ENCODE results near the gene IL2RG.

Gene IL2RG

DNA sequence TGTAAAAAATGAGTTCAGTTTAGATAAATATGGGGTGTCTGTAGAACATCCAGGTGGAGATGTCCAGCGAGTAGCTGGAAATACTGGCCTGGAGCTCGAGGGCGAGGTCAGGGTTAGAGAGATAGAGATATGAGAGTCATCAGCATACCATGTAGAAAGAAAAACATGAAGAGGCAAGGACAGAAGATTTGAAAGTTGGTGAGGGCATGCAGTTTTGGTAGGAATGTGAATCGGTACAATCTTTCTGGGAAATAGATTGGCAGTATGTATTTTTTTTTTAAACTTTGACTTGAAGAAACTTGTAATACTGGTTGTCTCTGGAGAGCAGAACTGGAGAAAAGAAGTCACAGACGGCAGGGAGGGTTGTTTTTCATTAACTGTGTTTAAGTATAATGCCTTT, 40.8 kb downstream of the IL2RG start:
- H3K9ac ChIP-seq (ENCODE audit: low read length), result no peak overlapping the region
- H3K4me1 ChIP-seq (ENCODE audit: control insufficient read depth, insufficient read depth, low read length), result no peaks in the 10 kb centered on the region
- no peak overlapping the region for H3K4me3 ChIP-seq (ENCODE audit: low read depth, low read length)
- peaks cover 2% of the 10 kb centered on the region; the same call in 1 of the 2 replicates for H3K9me3 ChIP-seq (ENCODE audit: control insufficient read depth, insufficient read depth, low read depth, low read length)
- no peaks in the 10 kb centered on the region for H3K27me3 ChIP-seq (ENCODE audit: control insufficient read depth, insufficient read depth, low read length)
- H3K36me3 ChIP-seq (ENCODE audit: control insufficient read depth, insufficient read depth, low read length), result no peaks in the 10 kb centered on the region; the same call in 1 of the 2 replicates
- no peak overlapping the region for H3K27ac ChIP-seq (ENCODE audit: low read depth, low read length)

DNA sequence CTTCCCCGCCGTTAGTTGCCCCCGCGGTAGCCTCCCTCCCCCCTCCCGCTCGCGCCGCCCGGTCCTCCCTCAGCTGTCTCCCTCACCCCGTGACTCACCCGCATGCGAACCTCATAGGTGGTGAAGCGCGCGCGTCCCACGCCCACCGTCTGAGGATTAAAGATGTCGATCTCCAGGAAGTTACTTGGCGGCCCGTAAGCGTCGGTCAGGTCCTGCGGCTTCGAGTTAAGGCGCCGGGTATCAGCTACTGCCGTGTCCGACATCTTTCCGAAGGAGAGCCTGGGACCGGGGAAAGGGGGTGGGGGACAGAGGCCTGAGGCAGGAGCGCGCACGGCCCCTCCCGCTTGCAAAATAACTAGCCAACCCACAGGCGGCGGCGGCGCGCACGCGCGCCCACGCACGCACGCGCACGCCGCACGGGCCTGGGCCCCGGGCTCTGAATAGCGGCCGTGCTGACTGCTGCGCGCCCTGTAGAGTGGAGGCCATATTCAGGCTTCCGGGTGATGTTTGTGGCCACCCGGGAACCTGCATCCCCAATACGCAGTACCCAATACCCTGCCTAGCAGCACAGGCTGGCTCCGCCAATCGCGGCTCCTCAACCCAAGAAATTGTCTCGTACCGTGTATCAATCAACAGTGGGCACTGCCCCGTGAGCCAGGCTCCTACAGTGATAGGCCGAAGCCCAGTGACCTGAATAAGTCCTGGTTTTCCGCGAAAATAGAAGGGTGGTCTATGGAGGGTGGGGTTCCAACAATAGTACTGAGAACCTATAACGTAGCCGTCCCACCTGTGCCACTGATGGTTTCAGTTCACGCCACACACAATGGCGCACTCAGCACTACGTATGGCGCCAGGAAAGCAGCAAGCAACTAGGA, 43.1 kb downstream of the IL2RG start, which contains the start of gene SNX12:
Gene SNX12 (minus strand): TSS at position 291 of the 875 bp plus-strand sequence. CDS start 28 bp downstream, at position 263.
- no peaks in the 10 kb centered on the region for H3K27me3 ChIP-seq (ENCODE audit: control insufficient read depth, insufficient read depth, low read length)

DNA sequence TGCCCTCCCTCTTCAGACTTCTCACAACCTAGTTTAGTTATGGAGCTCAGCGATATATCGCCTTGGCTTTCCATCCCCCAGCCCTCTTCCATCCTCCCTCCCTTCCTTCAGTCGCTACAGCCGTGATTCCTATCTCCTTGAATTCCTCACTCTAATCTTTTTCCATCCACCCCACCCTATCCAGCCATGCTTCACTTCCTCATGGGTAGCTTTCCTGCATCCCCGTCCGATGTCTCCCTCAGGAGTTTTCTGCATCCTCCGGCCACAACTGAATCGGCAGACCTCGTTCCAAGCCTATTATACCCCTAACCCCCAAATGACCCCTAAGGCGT, 43.7 kb downstream of the IL2RG start:
- no peak overlapping the region; the same call in 1 of the 2 replicates for H3K27ac ChIP-seq (ENCODE audit: low read depth, low read length)

More for the DNA sequence above, 43.1 kb downstream of the IL2RG start, which contains the start of gene SNX12:
- Histone ChIP-seq H3K36me3 (ENCODE audit: control insufficient read depth, insufficient read depth, low read length) (no peaks in the 10 kb centered on the region; the same call in 1 of the 2 replicates), H3K9me3 (ENCODE audit: control insufficient read depth, insufficient read depth, low read depth, low read length) (peaks cover 2% of the 10 kb centered on the region; the same call in 1 of the 2 replicates), H3K4me1 (ENCODE audit: control insufficient read depth, insufficient read depth, low read length) (no peaks in the 10 kb centered on the region), H3K4me3 (ENCODE audit: low read depth, low read length) (peak within 1 kb of the TSS; percentile 95), H3K9ac (ENCODE audit: low read length) (peak within 1 kb of the TSS; percentile 80), H3K27ac (ENCODE audit: low read depth, low read length) (no peak within 1 kb of the TSS; the same call in 1 of the 2 replicates)

DNA sequence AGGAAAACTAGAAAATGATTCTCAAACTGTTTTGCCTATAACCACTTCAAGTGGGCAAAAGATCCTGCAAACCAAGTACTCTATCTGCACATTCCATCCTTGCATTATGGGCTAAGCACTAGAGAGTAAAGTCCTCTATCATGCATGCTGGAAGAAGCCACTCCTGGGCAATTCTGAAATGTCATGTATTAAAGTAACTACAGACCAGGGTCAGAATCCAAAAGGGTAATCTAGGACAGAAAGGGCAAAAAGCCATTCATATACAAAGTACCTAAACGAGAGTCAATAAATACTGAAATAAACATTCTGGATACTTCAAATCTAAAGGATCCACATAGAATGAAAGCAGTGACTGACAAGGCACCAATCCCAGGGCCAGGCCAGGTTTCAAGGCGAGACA, 44.3 kb downstream of the IL2RG start:
- H3K27ac ChIP-seq (ENCODE audit: low read depth, low read length), result no peak overlapping the region
- no peaks in the 10 kb centered on the region for H3K4me1 ChIP-seq (ENCODE audit: control insufficient read depth, insufficient read depth, low read length)
- H3K9me3 ChIP-seq (ENCODE audit: control insufficient read depth, insufficient read depth, low read depth, low read length), result peaks cover 2% of the 10 kb centered on the region; the same call in 1 of the 2 replicates
- H3K36me3 ChIP-seq (ENCODE audit: control insufficient read depth, insufficient read depth, low read length), result peaks cover 5% of the 10 kb centered on the region
- peak overlapping the region; percentile 95 for H3K4me3 ChIP-seq (ENCODE audit: low read depth, low read length)
- H3K9ac ChIP-seq (ENCODE audit: low read length), result peak overlapping the region; percentile 80
- H3K27me3 ChIP-seq (ENCODE audit: control insufficient read depth, insufficient read depth, low read length), result no peaks in the 10 kb centered on the region

More for the DNA sequence above, 43.7 kb downstream of the IL2RG start:
- Histone ChIP-seq H3K4me3 (ENCODE audit: low read depth, low read length) (peak overlapping the region; percentile 95), H3K4me1 (ENCODE audit: control insufficient read depth, insufficient read depth, low read length) (no peaks in the 10 kb centered on the region), H3K9ac (ENCODE audit: low read length) (peak overlapping the region; percentile 80), H3K9me3 (ENCODE audit: control insufficient read depth, insufficient read depth, low read depth, low read length) (peaks cover 2% of the 10 kb centered on the region; the same call in 1 of the 2 replicates), H3K27me3 (ENCODE audit: control insufficient read depth, insufficient read depth, low read length) (no peaks in the 10 kb centered on the region), H3K36me3 (ENCODE audit: control insufficient read depth, insufficient read depth, low read length) (peaks cover 4% of the 10 kb centered on the region)

DNA sequence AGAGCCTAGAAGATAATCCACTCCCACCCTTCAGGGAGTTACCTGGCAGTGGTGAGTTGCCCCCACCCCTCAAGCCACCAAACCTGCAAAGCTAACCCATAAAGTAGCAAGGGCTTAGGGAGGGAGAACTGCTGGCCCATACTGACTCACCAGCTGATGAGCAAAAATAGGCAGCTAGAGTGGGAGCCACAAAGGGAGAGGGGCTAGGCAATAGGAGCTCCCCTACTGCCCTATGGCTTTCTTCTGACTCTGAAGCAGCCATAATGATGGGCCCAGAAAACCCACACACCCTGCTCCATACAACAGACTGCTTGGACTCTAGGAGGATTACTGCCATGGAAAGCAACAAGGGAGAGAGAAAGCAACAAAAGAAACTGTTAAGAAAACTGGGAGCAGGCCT, 51.2 kb downstream of the IL2RG start:
- Histone ChIP-seq H3K36me3 (ENCODE audit: control insufficient read depth, insufficient read depth, low read length) (peaks cover 38% of the 10 kb centered on the region), H3K9ac (ENCODE audit: low read length) (no peak overlapping the region), H3K27me3 (ENCODE audit: control insufficient read depth, insufficient read depth, low read length) (no peaks in the 10 kb centered on the region)

DNA sequence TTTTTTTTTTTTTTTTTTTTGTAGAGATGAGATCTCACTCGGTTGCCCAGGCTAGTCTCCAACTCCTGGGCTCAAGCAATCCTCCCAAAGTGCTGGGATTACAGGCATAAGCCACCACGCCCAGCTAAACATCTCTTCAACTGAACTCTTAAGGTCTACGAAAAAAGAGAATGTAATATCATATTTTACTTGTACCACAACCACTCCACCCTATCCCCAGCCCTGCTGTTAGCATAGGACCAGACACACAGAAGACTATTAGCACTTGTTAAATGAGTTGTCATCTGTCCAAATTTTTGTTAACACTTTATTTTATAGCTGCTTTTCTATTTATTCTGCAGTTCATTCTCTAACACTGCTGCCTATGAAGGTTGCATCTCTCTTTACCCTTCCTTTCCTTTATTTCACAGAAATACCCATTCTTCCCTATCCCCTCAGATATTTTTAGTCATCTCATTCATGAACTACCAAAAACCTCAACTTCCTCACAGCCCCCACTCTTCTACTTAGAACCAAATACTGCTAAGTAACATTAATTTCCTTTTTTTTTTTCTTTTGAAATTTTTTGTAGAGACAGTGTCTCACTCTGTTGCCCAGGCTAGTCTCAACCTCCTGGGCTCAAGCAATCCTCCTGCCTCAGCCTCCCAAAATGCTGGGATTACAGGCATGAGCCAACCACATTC, 53.4 kb downstream of the IL2RG start:
- H3K4me3 ChIP-seq (ENCODE audit: low read depth, low read length), result no peak overlapping the region
- H3K27ac ChIP-seq (ENCODE audit: low read depth, low read length), result no peak overlapping the region
- H3K36me3 ChIP-seq (ENCODE audit: control insufficient read depth, insufficient read depth, low read length), result peaks cover 38% of the 10 kb centered on the region
- no peaks in the 10 kb centered on the region for H3K4me1 ChIP-seq (ENCODE audit: control insufficient read depth, insufficient read depth, low read length)
- H3K27me3 ChIP-seq (ENCODE audit: control insufficient read depth, insufficient read depth, low read length), result no peaks in the 10 kb centered on the region
- no peak overlapping the region for H3K9ac ChIP-seq (ENCODE audit: low read length)
- H3K9me3 ChIP-seq (ENCODE audit: control insufficient read depth, insufficient read depth, low read depth, low read length), result peaks cover 6% of the 10 kb centered on the region; the same call in 1 of the 2 replicates

More for the DNA sequence above, 51.2 kb downstream of the IL2RG start:
- H3K4me3 ChIP-seq (ENCODE audit: low read depth, low read length), result no peak overlapping the region
- no peak overlapping the region for H3K27ac ChIP-seq (ENCODE audit: low read depth, low read length)
- peaks cover 6% of the 10 kb centered on the region; the same call in 1 of the 2 replicates for H3K9me3 ChIP-seq (ENCODE audit: control insufficient read depth, insufficient read depth, low read depth, low read length)
- H3K4me1 ChIP-seq (ENCODE audit: control insufficient read depth, insufficient read depth, low read length), result no peaks in the 10 kb centered on the region
